Choroid plexus epithelial cell (primary cell): Measurements from ENCODE around the gene INTS11.

Experiments
- DNase-seq: peaks from one replicate; pipeline ENCODE4 v3.0.0-alpha.2; 2010; ENCODE audit warnings: low read depth
- H3K4me3 ChIP-seq: 2 replicates; pipeline ENCODE4 v1.5.1; 2011; ENCODE audit warnings: low read depth, mild to moderate bottlenecking, control low read depth, low read length, moderate library complexity
- TF ChIP-seq, protein P1 (sequence below): conservative IDR thresholded peaks from 2 replicates; pipeline ENCODE4 v1.5.1; 2011; ENCODE audit warnings: low read depth, mild to moderate bottlenecking, control low read depth, inconsistent platforms, low read length, moderate library complexity

Gene INTS11

GRCh38 chr1:1290238-1290731 is 34.2 kb downstream of the INTS11 start:
- TF ChIP-seq, protein P1, sequence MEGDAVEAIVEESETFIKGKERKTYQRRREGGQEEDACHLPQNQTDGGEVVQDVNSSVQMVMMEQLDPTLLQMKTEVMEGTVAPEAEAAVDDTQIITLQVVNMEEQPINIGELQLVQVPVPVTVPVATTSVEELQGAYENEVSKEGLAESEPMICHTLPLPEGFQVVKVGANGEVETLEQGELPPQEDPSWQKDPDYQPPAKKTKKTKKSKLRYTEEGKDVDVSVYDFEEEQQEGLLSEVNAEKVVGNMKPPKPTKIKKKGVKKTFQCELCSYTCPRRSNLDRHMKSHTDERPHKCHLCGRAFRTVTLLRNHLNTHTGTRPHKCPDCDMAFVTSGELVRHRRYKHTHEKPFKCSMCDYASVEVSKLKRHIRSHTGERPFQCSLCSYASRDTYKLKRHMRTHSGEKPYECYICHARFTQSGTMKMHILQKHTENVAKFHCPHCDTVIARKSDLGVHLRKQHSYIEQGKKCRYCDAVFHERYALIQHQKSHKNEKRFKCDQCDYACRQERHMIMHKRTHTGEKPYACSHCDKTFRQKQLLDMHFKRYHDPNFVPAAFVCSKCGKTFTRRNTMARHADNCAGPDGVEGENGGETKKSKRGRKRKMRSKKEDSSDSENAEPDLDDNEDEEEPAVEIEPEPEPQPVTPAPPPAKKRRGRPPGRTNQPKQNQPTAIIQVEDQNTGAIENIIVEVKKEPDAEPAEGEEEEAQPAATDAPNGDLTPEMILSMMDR = peak; percentile 79
- peak; percentile 67 for DNase-seq
- no peak overlapping the region for H3K4me3 ChIP-seq

- TF ChIP-seq, protein P1 = no peak
- no peak for DNase-seq
- H3K4me3 ChIP-seq = no peak overlapping the region
Measured at GRCh38 chr1:1287288-1288110, 37.0 kb downstream of the INTS11 start.

- H3K4me3 ChIP-seq = no peak overlapping the region
- TF ChIP-seq, protein P1 = no peak
- DNase-seq = no peak
Measured at GRCh38 chr1:1286313-1287261, 37.9 kb downstream of the INTS11 start.

GRCh38 chr1:1285611-1286311 is 38.7 kb downstream of the INTS11 start:
- DNase-seq = no peak
- no peak overlapping the region for H3K4me3 ChIP-seq
- TF ChIP-seq, protein P1 = no peak

GRCh38 chr1:1285102-1285571 is 39.3 kb downstream of the INTS11 start:
- TF ChIP-seq, protein P1 = no peak
- DNase-seq = no peak
- no peak overlapping the region for H3K4me3 ChIP-seq
